NT2/D1 (cell line): Measurements from ENCODE around the gene EMILIN2.
"Not testable (repeated sequence)": the region's sequence is repeated elsewhere in the genome, so short reads cannot be mapped to it uniquely, and the experiment has no call there.

Experiments
- DNase-seq: peaks from one replicate; pipeline ENCODE4 v3.0.0-alpha.2; 2011; ENCODE audit warnings: low read depth, low spot score
- H3K27me3 ChIP-seq: 2 replicates; pipeline ENCODE4 v1.6.0; 2011; ENCODE audit warnings: mild to moderate bottlenecking; ENCODE audit not compliant: insufficient read length, insufficient read depth
- H3K36me3 ChIP-seq: 2 replicates; pipeline ENCODE4 v1.6.1; 2011; ENCODE audit warnings: mild to moderate bottlenecking, low read length, mixed read lengths; ENCODE audit not compliant: insufficient read depth, insufficient read length
- H3K4me1 ChIP-seq: 2 replicates; pipeline ENCODE4 v1.5.1; 2011; ENCODE audit not compliant: insufficient read depth, insufficient read length
- H3K4me3 ChIP-seq: 2 replicates; pipeline ENCODE4 v1.5.1; 2011; ENCODE audit warnings: low read depth; ENCODE audit not compliant: insufficient read length
- H3K9ac ChIP-seq: 2 replicates; pipeline ENCODE4 v1.6.0; 2011; ENCODE audit warnings: low read depth; ENCODE audit not compliant: insufficient read length
- H3K9me3 ChIP-seq: 2 replicates; pipeline ENCODE4 v1.5.1; 2011; ENCODE audit warnings: mild to moderate bottlenecking, low read length; ENCODE audit not compliant: insufficient read depth
- SUZ12 ChIP-seq: IDR thresholded peaks from 2 replicates; pipeline ENCODE4 v1.6.1; 2011; ENCODE audit not compliant: insufficient read length, insufficient read depth; ENCODE audit errors: extremely low read depth
- YY1 ChIP-seq: IDR thresholded peaks from 2 replicates; pipeline ENCODE4 v1.6.1; 2011; ENCODE audit not compliant: insufficient read length, insufficient read depth
- ZNF274 ChIP-seq: IDR thresholded peaks from 2 replicates; pipeline ENCODE4 v1.6.1; 2011; ENCODE audit warnings: mild to moderate bottlenecking, low read depth, low read length

Gene EMILIN2

GRCh38 chr18:2846636-2847316 is at the start of gene EMILIN2:
TSS of gene EMILIN2 (plus strand) at chr18:2847006. CDS start at chr18:2847189, 183 bp downstream.
- Histone ChIP-seq H3K9ac (peak within 1 kb of the TSS; percentile 85), H3K4me3 (peak within 1 kb of the TSS; percentile 71), H3K27me3 (no peaks in the 10 kb centered on the region), H3K4me1 (peaks cover 2% of the 10 kb centered on the region), H3K36me3 (peaks cover 26% of the 10 kb centered on the region), H3K9me3 (no peaks in the 10 kb centered on the region)
- TF ChIP-seq SUZ12 (no peak), YY1 (no peak), ZNF274 (no peak)
- no peak for DNase-seq

DNA sequence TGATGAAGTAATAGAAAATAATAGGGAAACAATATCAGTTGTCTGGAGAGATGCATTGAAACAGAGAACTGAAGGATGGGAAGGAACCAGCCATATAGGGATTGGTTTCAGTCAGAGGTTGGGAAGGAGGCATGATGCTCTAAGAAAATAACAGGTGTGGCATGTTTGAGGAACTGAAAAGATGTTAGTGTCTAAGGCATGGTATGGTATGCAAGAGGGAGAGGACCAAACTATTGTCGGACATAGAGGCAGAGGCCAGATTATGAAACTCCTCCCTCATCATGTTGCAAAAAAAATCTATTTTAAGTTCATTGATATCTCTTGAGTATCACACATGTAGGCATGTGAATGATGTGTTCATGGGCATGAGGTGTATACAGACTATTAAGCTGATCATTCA is 48.9 kb upstream of the EMILIN2 start:
- Histone ChIP-seq H3K9ac (no peak overlapping the region), H3K4me3 (no peak overlapping the region), H3K27me3 (no peaks in the 10 kb centered on the region), H3K4me1 (no peaks in the 10 kb centered on the region), H3K9me3 (no peaks in the 10 kb centered on the region), H3K36me3 (peaks cover 37% of the 10 kb centered on the region)
- no peak for DNase-seq
- no peak for TF ChIP-seq SUZ12
- TF ChIP-seq YY1: no peak
- no peak for TF ChIP-seq ZNF274

DNA sequence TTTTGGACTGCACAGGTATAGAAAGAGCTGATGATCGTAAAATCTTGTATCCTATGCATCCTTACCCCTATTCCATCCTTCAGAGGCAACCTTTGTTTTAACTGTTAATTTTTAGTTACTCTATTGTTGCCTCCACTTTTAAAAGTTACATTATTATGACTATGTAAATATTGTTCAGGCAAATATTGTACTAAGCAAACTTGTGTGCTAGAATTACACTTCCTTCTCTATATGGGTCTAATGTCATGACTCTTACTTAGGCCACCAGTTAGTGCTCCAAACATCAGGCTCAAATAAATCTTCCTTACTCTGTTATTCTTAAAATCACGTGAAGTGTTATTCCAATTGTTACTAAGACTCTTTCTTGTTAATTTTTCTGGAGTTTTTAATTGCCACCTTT is 47.4 kb upstream of the EMILIN2 start:
- Histone ChIP-seq H3K4me1 (no peaks in the 10 kb centered on the region), H3K36me3 (peaks cover 34% of the 10 kb centered on the region), H3K4me3 (no peak overlapping the region), H3K9me3 (no peaks in the 10 kb centered on the region), H3K27me3 (no peaks in the 10 kb centered on the region), H3K9ac (no peak overlapping the region)
- TF ChIP-seq ZNF274: no peak
- TF ChIP-seq SUZ12: no peak
- TF ChIP-seq YY1: no peak
- DNase-seq: no peak

GRCh38 chr18:2805970-2806943 is 40.5 kb upstream of the EMILIN2 start:
- no peaks in the 10 kb centered on the region for H3K4me1 ChIP-seq
- H3K9ac ChIP-seq: no peak overlapping the region
- DNase-seq: no peak
- H3K9me3 ChIP-seq: peaks cover 12% of the 10 kb centered on the region; the same call in 1 of the 2 replicates
- H3K4me3 ChIP-seq: no peak overlapping the region
- H3K36me3 ChIP-seq: peaks cover 4% of the 10 kb centered on the region
- no peak for TF ChIP-seq ZNF274
- TF ChIP-seq YY1: no peak
- TF ChIP-seq SUZ12: no peak
- H3K27me3 ChIP-seq: no peaks in the 10 kb centered on the region

GRCh38 chr18:2808640-2809039 is 38.2 kb upstream of the EMILIN2 start:
- H3K9me3 ChIP-seq: peaks cover 13% of the 10 kb centered on the region; the same call in 1 of the 2 replicates
- not testable (repeated sequence) for H3K4me1 ChIP-seq, H3K27me3 ChIP-seq, H3K4me3 ChIP-seq, DNase-seq, H3K36me3 ChIP-seq, H3K9ac ChIP-seq

DNA sequence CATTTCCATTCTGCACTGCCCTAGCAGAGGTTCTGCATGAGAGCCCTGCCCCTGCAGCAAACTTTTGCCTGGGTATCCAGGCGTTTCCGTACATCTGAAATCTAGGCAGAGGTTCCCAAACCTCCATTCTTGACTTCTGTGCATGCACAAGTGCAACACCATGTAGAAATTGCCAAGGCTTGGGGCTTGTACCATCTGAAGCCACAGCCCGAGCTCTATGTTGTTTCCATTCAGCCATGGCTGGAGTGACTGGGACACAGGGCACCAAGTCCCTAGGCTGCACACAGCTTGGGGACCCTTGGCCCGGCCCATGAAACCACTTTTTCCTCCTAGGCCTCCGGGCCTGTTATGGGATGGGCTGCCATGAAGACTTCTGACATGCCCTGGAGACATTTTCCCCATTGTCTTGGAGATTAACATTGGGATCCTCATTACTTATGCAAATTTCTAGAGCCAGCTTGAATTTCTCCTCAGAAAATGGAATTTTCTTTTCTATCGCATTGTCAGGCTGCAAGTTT is 37.1 kb upstream of the EMILIN2 start:
- not testable (repeated sequence) for H3K9ac ChIP-seq, H3K4me1 ChIP-seq, DNase-seq, H3K27me3 ChIP-seq, H3K4me3 ChIP-seq, H3K36me3 ChIP-seq
- H3K9me3 ChIP-seq: peaks cover 14% of the 10 kb centered on the region

- Histone ChIP-seq H3K9ac (no peak overlapping the region), H3K4me1 (no peaks in the 10 kb centered on the region), H3K4me3 (no peak overlapping the region), H3K27me3 (no peaks in the 10 kb centered on the region), H3K9me3 (peaks cover 19% of the 10 kb centered on the region), H3K36me3 (no peaks in the 10 kb centered on the region)
- no peak for DNase-seq
- no peak for TF ChIP-seq YY1
- no peak for TF ChIP-seq ZNF274
- TF ChIP-seq SUZ12: no peak
Measured at GRCh38 chr18:2811416-2811815, 35.4 kb upstream of the EMILIN2 start.
